Epithelial cell of proximal tubule (primary cell): ENCODE data around the gene PPP5C. TPM values are rescaled to one million over a fixed set of nuclear protein-coding genes. Genes with fewer than 3 reads are reported as not detected.

Experiments
- DNase-seq: peaks from one replicate; pipeline ENCODE4 v3.0.0-alpha.2; 2011; ENCODE audit warnings: low read depth
- H3K4me3 ChIP-seq: 2 replicates; pipeline ENCODE4 v1.5.1; 2011; ENCODE audit warnings: low read depth, mild to moderate bottlenecking, low read length
- total RNA-seq: library from RNA; depleted of rRNA; stranded (reverse); fragments of >200 nt; gene quantifications from 2 replicates; pipeline ENCODE4 v1.2.3, GENCODE V29; 2015
- TF ChIP-seq, protein P1 (sequence below): conservative IDR thresholded peaks from 2 replicates; pipeline ENCODE4 v1.5.1; 2012; ENCODE audit warnings: low read depth, mild to moderate bottlenecking, low read length

Gene PPP5C
- total RNA-seq, 1 donor from 2014 or later: 76.2 TPM

DNA sequence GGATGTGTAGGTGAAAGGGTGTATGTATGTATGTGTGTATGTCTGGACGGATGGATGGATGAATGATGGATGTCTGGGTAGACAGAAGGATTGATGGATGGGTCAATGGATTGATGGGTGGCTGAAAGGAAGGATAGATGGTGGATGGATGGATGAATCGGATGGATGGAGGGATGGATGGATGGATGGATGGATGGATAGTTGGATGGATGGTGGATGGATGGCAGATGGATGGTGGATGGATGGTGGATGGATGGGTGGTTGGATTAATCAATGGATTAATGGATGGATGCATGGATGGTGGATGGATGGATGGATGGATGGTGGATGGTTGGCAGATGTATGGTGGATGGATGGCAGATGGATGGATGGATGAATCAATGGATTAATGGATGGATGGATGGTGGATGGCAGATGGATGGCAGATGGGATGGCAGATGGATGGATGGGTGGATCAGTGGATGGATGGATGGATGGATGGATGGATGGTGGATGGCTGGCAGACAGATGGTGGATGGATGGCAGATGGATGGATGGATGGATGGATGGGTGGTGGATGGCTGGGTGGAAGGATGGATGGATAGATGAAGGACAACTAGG lies 16.5 kb upstream of the PPP5C start:
- DNase-seq: no peak
- no peak overlapping the region for H3K4me3 ChIP-seq
- TF ChIP-seq, protein P1, sequence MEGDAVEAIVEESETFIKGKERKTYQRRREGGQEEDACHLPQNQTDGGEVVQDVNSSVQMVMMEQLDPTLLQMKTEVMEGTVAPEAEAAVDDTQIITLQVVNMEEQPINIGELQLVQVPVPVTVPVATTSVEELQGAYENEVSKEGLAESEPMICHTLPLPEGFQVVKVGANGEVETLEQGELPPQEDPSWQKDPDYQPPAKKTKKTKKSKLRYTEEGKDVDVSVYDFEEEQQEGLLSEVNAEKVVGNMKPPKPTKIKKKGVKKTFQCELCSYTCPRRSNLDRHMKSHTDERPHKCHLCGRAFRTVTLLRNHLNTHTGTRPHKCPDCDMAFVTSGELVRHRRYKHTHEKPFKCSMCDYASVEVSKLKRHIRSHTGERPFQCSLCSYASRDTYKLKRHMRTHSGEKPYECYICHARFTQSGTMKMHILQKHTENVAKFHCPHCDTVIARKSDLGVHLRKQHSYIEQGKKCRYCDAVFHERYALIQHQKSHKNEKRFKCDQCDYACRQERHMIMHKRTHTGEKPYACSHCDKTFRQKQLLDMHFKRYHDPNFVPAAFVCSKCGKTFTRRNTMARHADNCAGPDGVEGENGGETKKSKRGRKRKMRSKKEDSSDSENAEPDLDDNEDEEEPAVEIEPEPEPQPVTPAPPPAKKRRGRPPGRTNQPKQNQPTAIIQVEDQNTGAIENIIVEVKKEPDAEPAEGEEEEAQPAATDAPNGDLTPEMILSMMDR: no peak

DNA sequence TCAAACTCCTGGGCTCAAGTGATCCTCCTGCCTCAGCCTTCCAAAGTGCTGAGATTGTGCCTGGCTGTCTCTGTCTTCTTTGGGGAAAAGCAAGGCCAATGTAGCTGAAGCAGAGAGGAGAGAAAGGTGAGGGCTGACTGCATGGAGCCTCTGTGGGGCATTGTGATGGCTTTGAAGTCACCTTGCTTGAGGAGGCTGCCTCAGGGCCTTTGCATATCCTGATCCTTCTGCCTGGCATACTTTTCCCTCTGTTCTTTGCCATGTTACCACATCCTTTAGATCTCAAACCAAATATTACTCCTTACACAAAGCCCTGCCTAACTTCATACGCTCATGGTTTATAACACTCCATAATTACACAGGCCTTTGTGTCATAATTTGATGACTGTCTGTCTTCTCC lies 9.4 kb upstream of the PPP5C start:
- TF ChIP-seq, protein P1: no peak
- no peak overlapping the region for H3K4me3 ChIP-seq
- DNase-seq: no peak

DNA sequence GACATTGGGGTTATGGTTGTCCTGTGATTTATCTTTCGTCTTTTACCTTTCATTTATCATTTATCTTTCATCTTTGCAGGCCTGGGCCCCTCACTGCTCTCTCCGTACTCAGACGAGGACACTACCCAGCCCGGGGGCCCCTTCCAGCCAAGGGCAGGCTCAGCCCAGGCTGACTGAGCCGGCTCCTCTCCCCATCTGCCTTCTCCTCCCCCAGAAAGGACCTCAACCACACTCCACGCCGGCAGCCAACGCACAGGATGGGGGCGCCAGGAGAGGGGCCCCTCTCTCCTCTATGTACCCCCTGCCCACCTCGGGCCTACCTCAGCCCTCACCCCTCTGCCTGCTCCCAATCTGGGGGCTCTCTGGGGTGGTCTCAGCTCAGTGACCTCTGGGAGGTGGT lies 7.4 kb upstream of the PPP5C start:
- TF ChIP-seq, protein P1: no peak
- no peak overlapping the region for H3K4me3 ChIP-seq

DNA sequence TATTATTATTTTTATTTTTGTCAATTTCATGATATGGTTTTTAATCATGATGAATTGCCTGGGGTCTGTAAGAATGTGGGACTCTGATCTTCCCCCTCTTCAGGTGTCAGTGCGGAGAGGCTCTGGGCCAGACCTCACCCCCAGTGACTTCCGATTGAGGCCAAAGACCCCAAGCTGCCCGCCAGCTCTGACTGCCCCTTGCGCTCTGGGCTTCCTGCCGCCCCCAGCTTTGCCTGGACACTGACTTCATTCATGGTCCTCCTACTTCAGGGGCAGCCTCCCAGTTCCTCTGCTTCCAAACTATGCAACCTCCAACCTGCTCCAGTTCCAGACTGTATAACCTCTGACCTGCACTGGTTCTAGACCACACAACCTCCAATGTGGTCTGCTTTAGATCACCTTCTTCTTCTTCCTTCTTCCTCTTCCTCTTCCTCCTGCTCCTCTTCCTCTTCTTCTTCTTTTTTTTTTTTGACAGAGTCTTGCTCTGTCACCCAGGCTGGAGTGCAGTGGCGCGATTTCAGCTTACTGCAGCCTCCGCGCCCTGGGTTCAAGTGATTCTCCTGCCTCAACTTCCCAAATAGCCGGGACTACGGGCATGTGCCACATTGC lies 6.7 kb upstream of the PPP5C start:
- TF ChIP-seq, protein P1: no peak
- no peak for DNase-seq
- H3K4me3 ChIP-seq: no peak overlapping the region

More for the DNA sequence above, 7.4 kb upstream of the PPP5C start:
- DNase-seq: no peak

DNA sequence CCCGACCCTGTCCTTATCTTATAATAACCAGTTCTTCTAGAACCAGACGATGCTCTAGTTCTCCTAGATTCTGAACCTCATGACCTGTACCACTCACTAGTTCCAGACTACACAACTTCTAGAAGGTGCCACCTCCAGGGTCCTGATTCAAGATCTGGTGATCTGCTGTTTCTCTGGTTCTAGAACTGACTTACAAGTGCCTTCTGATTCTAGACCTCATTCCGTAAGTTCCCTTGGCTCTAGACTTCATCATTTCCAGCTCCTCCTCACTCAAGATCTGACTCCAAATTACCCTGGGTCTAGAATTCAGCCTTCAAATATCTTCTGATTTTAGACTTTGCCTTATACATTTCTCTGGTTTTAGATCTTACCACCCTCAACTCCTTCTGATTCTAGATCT lies 5.0 kb upstream of the PPP5C start:
- DNase-seq: no peak
- TF ChIP-seq, protein P1: no peak
- no peak overlapping the region for H3K4me3 ChIP-seq

DNA sequence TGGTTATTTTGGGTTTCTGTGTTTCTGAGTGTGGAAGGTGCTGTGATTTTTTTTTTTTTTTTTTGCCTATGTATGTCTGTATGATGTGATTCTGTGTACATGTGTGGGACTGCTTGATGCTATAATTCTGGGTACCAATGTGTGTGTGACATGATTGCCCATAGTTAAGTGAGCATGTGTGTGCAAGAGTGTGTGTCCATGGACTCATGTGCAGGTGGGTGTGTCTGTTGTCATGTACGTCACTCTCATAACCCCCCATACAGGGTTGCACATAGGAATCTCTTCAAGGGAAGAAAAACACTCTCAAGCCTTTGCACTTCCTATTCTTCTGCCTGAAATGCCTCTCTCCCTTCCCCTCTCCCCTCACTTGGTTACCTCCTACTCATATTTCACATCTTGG lies 2.5 kb upstream of the PPP5C start:
- no peak for DNase-seq
- TF ChIP-seq, protein P1: no peak
- H3K4me3 ChIP-seq: no peak overlapping the region

DNA sequence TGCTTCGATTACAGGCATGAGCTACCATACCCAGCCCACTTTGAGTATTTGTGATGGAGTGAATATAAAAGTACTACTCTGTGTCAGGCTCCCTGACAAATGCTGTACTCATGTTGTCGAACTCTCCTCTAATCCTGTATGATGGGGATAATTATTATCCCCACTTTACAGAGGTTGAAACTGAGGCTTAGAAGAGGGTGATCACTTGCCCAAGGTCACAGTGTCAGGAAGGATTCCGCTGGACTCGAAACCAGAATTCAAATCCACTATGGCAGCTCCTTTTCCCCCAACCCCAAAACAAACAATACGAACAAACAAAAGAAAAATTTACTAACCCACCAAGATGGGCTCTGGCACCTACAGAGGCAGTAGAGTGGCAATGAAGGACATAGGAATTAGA lies 1.7 kb upstream of the PPP5C start:
- H3K4me3 ChIP-seq: no peak overlapping the region
- TF ChIP-seq, protein P1: no peak
- DNase-seq: no peak
